Left kidney (tissue), 2 donors: ENCODE data around the gene OR51M1. TPM values are rescaled to one million over a fixed set of nuclear protein-coding genes. Genes with fewer than 3 reads are reported as not detected.

Source experiments
- DNase-seq: peaks from one replicate; pipeline ENCODE4 v3.0.0-alpha.2; 2013
- polyA plus RNA-seq: library from polyadenylated mRNA; unstranded; fragments of 120-200 nt; gene quantifications from one replicate; pipeline ENCODE4 v1.2.1, GENCODE V29; 2013; ENCODE audit not compliant: insufficient read length

Gene OR51M1
- polyA plus RNA-seq, 1 donor = 0.15 TPM

DNA sequence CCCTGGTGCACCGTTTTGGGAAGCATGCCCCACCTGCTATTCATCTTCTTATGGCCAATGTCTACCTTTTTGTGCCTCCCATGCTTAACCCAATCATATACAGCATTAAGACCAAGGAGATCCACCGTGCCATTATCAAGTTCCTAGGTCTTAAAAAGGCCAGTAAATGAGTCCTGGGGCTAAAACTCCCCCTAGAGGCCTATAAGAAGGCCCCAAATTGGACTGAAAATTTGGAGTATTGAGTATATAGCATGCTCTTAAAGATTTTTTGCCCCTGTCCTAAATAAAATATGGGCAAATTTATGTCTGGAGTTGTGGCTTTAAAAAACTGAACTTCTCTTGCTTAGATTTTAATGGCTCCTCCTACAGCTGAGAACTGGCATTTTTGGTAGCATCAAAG lies 6.6 kb downstream of the OR51M1 start:
- no peak for DNase-seq

DNA sequence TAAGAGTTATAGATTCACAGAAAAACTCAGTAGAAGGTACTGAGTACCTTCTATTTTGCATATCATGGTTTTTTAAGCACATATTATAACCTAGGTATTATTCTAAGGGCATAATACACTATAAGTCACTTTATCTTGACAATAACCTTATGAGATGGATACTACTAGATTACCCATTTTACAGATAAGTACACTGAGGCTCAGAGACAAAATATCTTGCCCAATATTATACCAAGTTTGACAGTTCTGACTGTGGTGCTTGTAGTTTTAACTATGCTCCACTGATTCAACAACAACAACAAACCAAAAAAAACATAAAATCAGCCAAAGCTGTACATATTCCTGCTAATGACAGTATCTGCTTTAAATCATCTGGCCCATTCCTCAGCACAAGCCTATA lies 10.5 kb downstream of the OR51M1 start:
- no peak for DNase-seq

DNA sequence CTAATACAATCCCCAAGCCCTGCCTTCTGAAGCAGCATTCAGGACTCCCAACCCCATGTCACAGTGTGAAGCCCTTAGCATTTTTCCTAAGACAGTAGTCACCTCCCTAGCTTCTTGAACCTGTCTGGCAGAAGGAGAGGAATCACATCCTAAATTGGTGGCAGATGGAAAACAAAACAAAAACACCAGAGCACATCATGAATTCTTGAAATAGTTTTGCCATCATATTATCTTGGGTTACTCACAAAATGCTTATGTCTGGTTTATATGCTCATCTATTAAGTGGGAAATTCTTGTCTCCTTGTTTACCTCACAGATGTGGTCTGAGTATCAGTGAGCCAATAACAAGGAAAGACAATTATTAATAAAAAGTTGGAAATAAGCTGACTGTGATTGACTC lies 15.3 kb downstream of the OR51M1 start:
- DNase-seq = no peak

DNA sequence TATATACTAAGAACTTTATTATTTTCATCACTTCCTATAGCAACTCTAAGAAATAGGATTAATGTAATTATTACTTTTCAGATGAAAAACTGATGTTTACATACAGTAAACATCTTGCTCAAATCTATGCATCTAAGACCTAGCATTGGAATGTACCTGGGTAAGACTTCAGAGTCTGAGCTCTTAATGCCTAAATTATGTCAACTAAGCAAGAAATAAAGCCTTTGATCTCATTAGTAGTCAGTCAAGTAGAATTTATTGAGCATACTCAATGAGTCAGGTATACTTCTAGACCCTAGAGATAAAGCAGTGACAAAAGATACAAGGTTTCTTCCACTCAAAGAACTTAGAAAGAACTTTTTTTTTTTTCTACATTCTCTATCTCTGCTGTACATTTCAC lies 21.6 kb downstream of the OR51M1 start:
- no peak for DNase-seq

DNA sequence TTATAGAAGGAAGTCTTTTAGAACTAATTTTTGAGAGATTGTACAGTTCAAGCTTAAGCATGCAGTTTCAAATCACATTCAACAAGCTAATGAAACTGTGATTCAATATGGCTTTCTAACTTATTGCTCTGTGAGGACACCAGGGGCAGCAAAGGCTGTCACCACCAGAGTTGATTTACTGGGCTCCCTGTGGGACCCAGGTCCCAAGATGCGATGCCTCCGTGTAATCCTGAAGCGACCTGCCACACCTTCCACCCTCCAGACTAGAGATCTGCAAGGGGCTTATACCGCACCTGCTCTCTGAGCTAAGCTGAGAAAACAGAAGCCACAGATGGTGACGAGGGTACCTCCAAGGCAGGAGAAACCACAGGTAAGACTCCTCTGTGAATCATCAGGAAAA lies 37.4 kb downstream of the OR51M1 start:
- DNase-seq = no peak

DNA sequence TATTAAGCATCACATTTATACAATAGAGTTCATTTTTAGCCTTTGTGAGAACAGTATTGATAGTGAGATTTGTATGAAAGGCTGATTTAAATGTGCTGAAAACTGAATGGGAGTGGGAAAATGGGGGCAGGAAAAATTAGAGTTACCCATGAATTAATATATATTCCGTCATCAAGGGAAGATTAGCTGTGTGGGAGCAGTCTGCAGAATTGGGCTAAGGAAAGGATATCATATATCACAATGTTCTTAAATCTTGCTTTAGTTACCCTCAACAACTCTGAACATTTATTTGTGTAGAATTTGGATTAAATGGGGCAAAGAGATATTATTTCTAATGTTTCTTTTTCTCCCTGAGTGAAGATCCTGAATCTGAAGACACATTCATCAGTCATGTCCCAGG lies 38.2 kb downstream of the OR51M1 start, which contains the start of gene OR51Q1:
TSS of gene OR51Q1 (plus strand) at position 301 of the 400 bp plus-strand sequence. CDS start at position 391, 90 bp downstream.
- DNase-seq = no peak

DNA sequence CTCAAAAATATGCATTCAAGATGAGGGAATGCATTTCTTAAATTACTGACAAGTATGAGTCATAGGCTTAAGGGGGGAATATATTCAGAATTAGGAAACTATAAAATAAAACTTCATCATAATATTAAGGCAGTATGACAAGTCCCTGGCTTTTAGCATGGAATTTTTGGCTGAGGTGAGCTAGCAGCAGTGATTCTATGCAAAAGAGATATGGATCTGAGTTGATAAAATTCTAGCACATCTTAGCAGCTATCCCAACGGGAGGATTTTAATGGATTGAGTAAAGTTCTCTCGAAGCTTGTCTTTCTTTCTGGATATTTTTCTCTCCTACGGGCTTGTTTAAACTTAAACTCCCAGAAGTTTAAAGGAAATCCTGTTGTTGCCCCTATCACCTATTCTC lies 39.5 kb downstream of the OR51M1 start:
- DNase-seq = no peak

DNA sequence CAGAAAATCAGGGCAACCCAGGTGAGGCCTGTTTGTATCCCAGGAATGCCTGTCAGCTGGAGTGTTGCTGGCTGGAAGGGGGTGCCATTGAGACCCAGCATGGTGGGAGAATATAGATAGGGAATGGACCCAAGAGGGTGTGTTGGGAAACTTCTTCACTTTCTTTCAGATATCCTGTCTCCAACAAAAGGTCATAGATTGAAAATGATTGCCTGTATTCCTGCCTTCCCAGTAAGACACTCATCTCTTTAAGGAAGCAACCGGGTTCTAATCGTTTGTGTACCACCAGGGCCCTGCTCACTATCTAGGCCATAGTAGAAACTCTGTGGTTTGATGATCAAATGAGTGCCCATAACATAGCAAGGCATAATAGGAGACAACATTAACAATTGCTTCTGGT lies 57.8 kb downstream of the OR51M1 start, which contains the start of gene OR51I1:
TSS of gene OR51I1 (minus strand) at position 101 of the 400 bp plus-strand sequence. CDS start at position 101, 0 bp downstream.
- no peak for DNase-seq

Other genes with a start within 250 kb of the OR51M1 start
- not detected for gene OR52A5, start 245.5 kb upstream of the OR51M1 start, polyA plus RNA-seq
- 0.02 TPM for gene OR52A1, start 229.1 kb upstream of the OR51M1 start, polyA plus RNA-seq
- not detected for gene OR51V1, start 183.1 kb upstream of the OR51M1 start, polyA plus RNA-seq
- 98.9 TPM for gene HBB, start 156.7 kb upstream of the OR51M1 start, polyA plus RNA-seq
- gene HBD, start 149.3 kb upstream of the OR51M1 start, polyA plus RNA-seq = 0.38 TPM
- 313 TPM for gene HBG1, start 134.0 kb upstream of the OR51M1 start, polyA plus RNA-seq
- gene HBG2, start 129.0 kb upstream of the OR51M1 start, polyA plus RNA-seq = 1,458 TPM
- gene HBE1, start 113.9 kb upstream of the OR51M1 start, polyA plus RNA-seq = 10.4 TPM
- 0.35 TPM for gene OR51B4, start 81.9 kb upstream of the OR51M1 start, polyA plus RNA-seq
- not detected for gene OR51B2, start 59.5 kb upstream of the OR51M1 start, polyA plus RNA-seq
- gene OR51B5, start 40.3 kb upstream of the OR51M1 start, polyA plus RNA-seq = 0.20 TPM
- gene OR51B6, start 32.3 kb upstream of the OR51M1 start, polyA plus RNA-seq = not detected
- not detected for gene OR51Q1, start 38.3 kb downstream of the OR51M1 start, polyA plus RNA-seq
- not detected for gene OR51I1, start 57.7 kb downstream of the OR51M1 start, polyA plus RNA-seq
- not detected for gene OR51I2, start 65.5 kb downstream of the OR51M1 start, polyA plus RNA-seq
- 0.13 TPM for gene OR52D1, start 104.9 kb downstream of the OR51M1 start, polyA plus RNA-seq
- gene UBQLN3, start 126.1 kb downstream of the OR51M1 start, polyA plus RNA-seq = not detected
- 1.4 TPM for gene UBQLNL, start 132.9 kb downstream of the OR51M1 start, polyA plus RNA-seq
- 0.13 TPM for gene OR52H1, start 164.7 kb downstream of the OR51M1 start, polyA plus RNA-seq
- gene OR52B6, start 197.1 kb downstream of the OR51M1 start, polyA plus RNA-seq = 0.23 TPM
- gene TRIM6, start 212.8 kb downstream of the OR51M1 start, polyA plus RNA-seq = 61.8 TPM
- 11.7 TPM for gene TRIM34, start 241.2 kb downstream of the OR51M1 start, polyA plus RNA-seq